Activated T-cell treated with anti-CD3 and anti-CD28 coated beads, Interleukin-2, amount 50 U/mL, for 4 hours (primary cell): ENCODE data around the gene CHST11. TPM values are rescaled to one million over a fixed set of nuclear protein-coding genes. Genes with fewer than 3 reads are reported as not detected.
A peak's percentile ranks its signal among the peaks of the same experiment; 100 is the strongest.

Source experiments
- ATAC-seq, 2 donors: fragments of 200-7000 bp; cut with Tn5 transposase; one replicate each; pipeline ENCODE4 v1.10.0; 2021
- DNase-seq: peaks from one replicate; pipeline ENCODE4 v3.0.0-alpha.2; 2020
- H3K27me3 Mint-ChIP-seq: one replicate; pipeline ENCODE4 v1.8.0; 2021; ENCODE audit warnings: low read depth, mixed read lengths
- H3K36me3 Mint-ChIP-seq: one replicate; pipeline ENCODE4 v1.8.0; 2022; ENCODE audit warnings: mixed read lengths; ENCODE audit not compliant: insufficient read depth
- H3K4me1 Mint-ChIP-seq: one replicate; pipeline ENCODE4 v1.8.0; 2021; ENCODE audit warnings: low read depth, mixed read lengths
- H3K4me3 Mint-ChIP-seq: one replicate; pipeline ENCODE4 v1.8.0; 2021; ENCODE audit warnings: mild to moderate bottlenecking, moderate library complexity, mixed read lengths
- H3K9me3 Mint-ChIP-seq: one replicate; pipeline ENCODE4 v1.8.0; 2021; ENCODE audit warnings: mixed read lengths
- total RNA-seq, 3 donors: library from RNA; stranded (reverse); gene quantifications; one replicate each; pipeline ENCODE4 v1.2.1, GENCODE V29; 2021

The CHST11 gene
- total RNA-seq, 3 donors from 2014 or later, result 40.5 to 70.7 (median 61.7) TPM

DNA sequence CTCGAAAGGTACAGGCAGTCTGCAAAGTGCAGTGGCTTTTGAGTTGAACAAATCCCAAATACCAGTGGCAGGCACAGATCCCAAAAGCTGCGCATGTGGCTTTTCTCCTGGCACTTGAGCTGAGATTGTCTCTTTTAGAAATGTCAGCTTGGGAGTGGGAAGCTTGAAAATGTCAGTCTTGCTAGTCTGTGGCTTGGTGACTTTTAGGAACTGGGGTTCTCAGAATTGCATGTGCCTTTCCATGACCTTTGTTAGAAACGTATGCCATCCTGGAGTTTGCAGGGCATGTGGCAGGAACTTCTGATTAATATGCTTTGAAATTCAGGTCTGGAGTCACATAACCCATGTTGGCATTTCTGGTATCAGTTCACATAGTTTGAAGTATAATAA is 182.1 kb downstream of the CHST11 start:
- Mint-ChIP-seq H3K9me3 (peaks cover 9% of the 10 kb centered on the region), H3K36me3 (peaks cover 22% of the 10 kb centered on the region), H3K4me3 (no peak overlapping the region), H3K4me1 (peaks cover 57% of the 10 kb centered on the region), H3K27me3 (no peaks in the 10 kb centered on the region)
- ATAC-seq (no peak), DNase-seq (no peak)

DNA sequence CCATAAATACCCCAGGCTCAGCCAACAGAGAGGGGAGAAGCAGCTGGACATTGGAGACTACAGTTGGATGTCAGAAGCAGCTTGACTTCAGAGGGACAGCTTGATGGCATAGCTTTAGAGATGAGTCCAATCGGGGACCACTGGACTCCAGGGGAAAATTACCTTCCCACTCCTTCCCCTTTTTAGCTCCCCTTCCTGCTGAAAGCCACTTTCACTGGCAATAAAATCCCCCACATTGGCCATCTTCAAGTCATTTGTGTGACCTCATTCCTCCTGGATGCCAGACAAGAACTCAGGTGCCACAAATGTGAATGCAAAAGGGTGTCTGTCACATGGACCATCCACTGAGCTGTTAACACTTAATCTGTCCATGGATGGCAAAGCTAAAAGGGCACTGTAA is 184.2 kb downstream of the CHST11 start:
- Mint-ChIP-seq H3K4me1 (peaks cover 56% of the 10 kb centered on the region), H3K36me3 (peaks cover 16% of the 10 kb centered on the region), H3K9me3 (peaks cover 9% of the 10 kb centered on the region), H3K27me3 (no peaks in the 10 kb centered on the region), H3K4me3 (no peak overlapping the region)
- no peak for ATAC-seq
- no peak for DNase-seq

DNA sequence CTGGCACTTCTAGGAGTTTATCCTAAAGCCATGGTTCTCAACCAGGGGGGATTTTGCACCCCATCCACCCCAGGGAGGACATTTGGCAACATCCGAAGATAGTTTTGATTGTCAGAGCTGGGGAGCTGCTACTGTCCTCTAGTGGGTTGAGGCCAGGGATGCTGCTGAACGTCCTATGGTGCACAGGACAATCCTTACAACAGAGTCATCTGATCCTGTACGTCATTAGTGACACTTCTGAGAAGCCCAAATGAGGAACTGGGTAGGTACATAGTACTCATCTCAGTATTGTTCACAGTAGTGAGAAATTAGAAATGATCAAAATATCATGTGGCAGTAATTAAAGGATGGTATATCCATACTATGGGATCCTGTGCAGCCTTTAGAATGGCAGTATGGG is 185.1 kb downstream of the CHST11 start:
- Mint-ChIP-seq H3K4me3 (no peak overlapping the region), H3K36me3 (peaks cover 21% of the 10 kb centered on the region), H3K27me3 (no peaks in the 10 kb centered on the region), H3K4me1 (peaks cover 50% of the 10 kb centered on the region), H3K9me3 (peaks cover 9% of the 10 kb centered on the region)
- DNase-seq (no peak), ATAC-seq (no peak)

DNA sequence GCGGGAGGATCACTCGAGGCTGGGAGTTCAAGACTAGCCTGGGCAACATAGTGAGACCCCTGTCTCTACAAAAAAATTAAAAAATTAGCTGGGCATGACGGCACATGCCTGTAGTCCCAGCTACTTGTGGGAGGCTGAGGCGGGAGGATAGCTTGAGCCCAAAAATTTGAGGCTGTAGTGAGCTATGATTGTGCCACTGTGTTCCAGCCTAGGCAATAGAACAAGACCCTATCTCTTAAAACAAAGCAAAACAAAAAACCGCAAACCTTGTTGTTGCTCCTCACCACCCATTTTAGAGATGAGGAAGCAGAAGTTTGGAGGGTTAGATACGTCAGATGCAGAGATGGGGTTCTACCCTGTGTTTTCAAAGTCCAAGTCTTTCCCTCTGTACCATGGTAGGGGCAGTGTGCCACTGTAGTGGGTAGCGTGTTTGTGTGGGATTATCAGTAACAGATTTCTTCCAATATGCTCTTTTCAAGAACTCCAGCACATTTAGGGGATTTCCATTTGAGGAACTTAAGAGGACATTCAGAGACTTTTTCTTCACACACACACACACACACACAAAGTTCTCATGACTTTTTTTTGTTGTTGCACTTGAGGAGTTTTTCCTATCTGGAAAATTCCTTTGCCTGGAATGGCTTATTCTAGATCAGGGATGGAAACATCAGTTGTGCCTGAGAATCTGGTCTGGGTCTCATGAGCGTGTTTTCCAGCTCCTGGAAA is 186.5 kb downstream of the CHST11 start:
- no peaks in the 10 kb centered on the region for H3K27me3 Mint-ChIP-seq
- H3K4me1 Mint-ChIP-seq, result peaks cover 48% of the 10 kb centered on the region
- DNase-seq (no peak), ATAC-seq (no peak)
- H3K4me3 Mint-ChIP-seq, result no peak overlapping the region
- H3K36me3 Mint-ChIP-seq, result peaks cover 25% of the 10 kb centered on the region
- peaks cover 12% of the 10 kb centered on the region for H3K9me3 Mint-ChIP-seq

DNA sequence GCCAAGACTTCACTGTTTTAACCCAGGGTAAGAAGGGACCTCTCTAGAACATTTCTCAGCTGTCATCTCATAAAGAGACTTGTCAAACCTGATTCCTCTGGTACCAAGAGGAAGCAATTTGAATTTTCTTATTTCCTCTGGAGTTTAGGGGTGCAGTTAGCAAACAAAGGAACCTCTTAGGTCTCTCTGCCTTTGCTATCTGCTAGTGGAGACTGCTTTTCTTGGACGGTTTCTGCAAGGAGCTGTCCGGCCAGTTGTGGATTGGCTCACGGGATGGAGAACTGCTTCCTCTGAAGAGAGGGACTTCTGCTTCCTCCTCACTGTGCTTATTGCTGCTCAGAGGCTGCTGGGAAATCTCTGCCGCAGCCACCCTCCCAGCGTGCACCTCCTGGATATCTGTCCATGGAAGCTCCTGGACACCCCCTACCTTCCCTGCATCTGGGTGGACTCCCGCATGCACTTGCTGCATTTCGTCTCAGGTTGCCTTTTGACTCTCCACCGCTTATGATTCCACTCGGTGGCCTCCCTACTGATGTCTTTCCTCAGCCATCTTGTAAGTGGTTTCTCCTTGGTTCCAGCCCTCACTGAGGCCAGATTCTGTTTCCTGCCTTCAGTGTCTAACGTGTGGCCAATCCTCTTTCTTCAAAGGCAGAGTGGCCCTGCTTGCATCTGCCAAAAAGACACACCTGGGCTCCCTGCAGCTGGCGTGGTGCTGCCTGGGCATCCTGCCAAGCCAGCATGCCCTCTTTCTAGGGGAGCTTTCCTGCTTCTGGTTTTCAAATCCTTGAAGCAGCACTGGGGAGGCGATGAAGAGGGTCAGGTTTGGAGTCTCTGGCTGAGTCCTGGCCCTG is 187.3 kb downstream of the CHST11 start:
- Mint-ChIP-seq H3K4me1 (peaks cover 44% of the 10 kb centered on the region), H3K36me3 (peaks cover 25% of the 10 kb centered on the region), H3K9me3 (peaks cover 12% of the 10 kb centered on the region), H3K4me3 (no peak overlapping the region), H3K27me3 (no peaks in the 10 kb centered on the region)
- DNase-seq, result no peak
- ATAC-seq, result no peak

DNA sequence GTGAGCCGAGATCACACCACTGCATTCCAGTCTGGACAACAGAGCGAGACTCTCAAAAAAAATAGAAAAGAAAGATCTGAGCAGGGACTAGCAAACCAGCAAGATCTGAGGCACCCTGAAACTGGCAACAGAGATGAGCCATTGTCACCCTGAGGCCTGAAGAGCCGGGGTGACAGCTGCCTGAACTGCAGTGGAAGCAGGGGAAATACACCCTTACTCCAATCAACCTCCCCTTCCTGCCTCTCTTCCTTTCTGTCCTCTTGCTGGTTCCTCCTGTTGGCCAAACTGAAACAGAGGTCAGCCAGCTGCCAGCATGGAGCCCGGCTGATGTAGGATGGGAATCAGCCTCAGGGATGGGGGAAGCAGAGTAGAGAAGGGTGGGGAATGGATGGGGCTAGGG is 192.0 kb downstream of the CHST11 start:
- DNase-seq (no peak), ATAC-seq (no peak)
- peaks cover 3% of the 10 kb centered on the region for H3K9me3 Mint-ChIP-seq
- no peak overlapping the region for H3K4me3 Mint-ChIP-seq
- no peaks in the 10 kb centered on the region for H3K27me3 Mint-ChIP-seq
- H3K36me3 Mint-ChIP-seq, result peaks cover 16% of the 10 kb centered on the region
- H3K4me1 Mint-ChIP-seq, result peaks cover 44% of the 10 kb centered on the region

DNA sequence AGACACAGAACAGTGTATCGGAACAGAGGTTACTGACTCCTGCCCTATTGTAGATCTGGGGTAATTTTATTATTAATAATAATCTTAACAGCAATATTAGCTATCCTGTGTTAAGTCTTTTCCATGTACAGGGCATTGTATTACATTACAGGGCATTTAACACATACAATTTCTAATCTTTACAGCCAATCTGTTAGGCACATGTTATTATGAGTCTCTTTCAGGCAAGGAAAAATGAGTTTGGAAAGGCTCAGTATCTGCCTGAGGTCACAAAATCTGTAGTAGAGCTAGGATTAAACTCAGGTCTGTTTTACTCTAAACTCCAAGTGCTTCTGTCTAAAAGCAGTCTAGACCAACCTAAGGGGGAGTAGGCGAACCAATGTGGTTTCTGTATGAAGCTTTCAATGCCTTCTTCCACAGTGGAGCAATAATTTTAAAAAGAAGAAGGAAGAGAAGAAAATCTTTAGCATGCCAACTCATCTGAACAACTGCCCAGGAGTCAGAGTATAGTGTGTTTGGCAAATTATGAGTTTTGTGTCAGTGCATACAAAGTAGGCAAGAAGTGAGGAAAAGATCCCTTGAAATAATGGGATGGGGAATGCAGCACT is 192.6 kb downstream of the CHST11 start:
- peaks cover 16% of the 10 kb centered on the region for H3K36me3 Mint-ChIP-seq
- H3K4me1 Mint-ChIP-seq, result peaks cover 43% of the 10 kb centered on the region
- DNase-seq (no peak), ATAC-seq (no peak)
- peaks cover 3% of the 10 kb centered on the region for H3K9me3 Mint-ChIP-seq
- no peak overlapping the region for H3K4me3 Mint-ChIP-seq
- H3K27me3 Mint-ChIP-seq, result no peaks in the 10 kb centered on the region

DNA sequence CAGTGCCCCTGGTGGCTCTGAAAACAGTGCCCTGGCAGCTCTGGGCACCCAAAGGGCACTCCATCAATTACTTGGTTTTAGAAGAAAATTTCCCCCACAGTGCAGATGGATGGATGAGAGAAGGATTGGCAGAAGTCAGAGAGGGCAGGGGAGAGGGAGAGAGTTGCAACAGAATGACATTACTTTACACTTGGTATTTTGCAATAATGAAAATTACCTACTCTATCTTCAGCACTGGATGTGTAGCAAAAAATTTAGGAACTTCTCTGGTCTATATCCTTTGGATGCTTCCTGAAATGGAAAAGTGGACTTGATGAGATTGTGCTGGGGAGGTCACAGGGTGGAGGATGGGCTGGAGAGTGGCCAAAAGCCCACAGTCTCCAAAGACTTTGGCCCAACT is 193.2 kb downstream of the CHST11 start:
- Mint-ChIP-seq H3K4me3 (no peak overlapping the region), H3K27me3 (no peaks in the 10 kb centered on the region), H3K36me3 (peaks cover 16% of the 10 kb centered on the region), H3K9me3 (peaks cover 3% of the 10 kb centered on the region), H3K4me1 (peaks cover 44% of the 10 kb centered on the region)
- ATAC-seq, result no peak
- DNase-seq, result no peak

DNA sequence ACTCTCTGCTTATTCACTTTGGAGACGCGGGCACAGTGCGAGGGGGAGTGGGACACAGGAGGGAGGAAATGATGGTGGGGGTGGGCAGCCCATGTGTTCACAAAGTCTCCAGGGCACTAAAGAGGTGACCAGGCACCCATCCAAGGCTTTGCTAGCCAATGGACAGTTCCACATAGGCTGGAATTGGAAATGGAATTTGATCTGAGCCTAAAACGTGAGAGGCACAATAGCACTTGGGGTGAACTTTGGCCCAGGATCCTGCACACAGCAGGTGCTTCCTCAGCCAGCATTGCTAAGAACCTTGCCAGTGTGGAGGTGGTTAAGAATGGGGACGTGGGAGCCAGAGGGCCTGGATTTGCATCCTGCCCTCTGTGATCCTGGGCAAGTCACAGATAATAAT is 193.8 kb downstream of the CHST11 start:
- no peak for DNase-seq
- Mint-ChIP-seq H3K4me3 (no peak overlapping the region), H3K27me3 (no peaks in the 10 kb centered on the region), H3K36me3 (peaks cover 16% of the 10 kb centered on the region), H3K9me3 (peaks cover 3% of the 10 kb centered on the region), H3K4me1 (peaks cover 47% of the 10 kb centered on the region)
- ATAC-seq, result no peak

DNA sequence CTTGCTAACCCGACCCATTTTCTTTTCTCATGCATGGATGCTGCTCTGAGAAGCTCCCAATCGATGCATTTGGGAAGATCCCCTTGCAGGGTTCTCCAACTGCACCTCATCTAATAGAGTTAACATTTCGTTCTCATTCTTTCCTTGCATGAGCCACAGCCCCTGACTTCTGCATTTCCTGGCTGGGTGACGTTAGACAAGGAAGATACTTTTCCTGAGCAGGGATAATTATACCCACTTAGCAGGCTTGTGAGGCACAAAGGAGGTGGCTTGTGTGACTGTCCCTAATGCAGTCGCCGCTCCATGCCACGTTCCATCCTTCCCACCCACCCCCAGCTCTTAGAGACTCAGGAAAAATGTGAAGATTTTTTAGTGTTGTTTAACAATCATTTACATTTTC is 195.1 kb downstream of the CHST11 start:
- Mint-ChIP-seq H3K9me3 (peaks cover 3% of the 10 kb centered on the region), H3K36me3 (peaks cover 9% of the 10 kb centered on the region), H3K27me3 (no peaks in the 10 kb centered on the region)

DNA sequence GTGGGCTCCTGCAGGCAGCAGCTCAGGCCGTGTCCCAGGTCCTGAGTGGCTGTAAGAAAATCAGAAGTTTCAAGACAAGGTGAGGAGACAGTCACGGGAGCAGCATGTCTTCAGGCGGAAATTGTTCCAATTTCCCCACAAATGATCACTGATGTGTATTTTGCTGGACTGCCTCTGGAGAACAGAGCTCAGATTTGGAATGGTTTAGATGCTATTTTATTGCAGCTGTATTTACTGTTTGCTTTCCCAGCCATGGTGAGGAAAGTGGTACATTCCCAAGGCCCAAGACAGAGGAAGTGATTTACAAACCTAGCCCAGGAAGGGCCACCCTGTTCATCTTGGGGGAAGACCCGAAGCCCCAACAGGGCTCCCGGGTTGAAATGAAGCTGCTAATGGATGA is 195.6 kb downstream of the CHST11 start:
- Mint-ChIP-seq H3K4me1 (peaks cover 51% of the 10 kb centered on the region), H3K36me3 (peaks cover 9% of the 10 kb centered on the region), H3K27me3 (no peaks in the 10 kb centered on the region), H3K9me3 (peaks cover 3% of the 10 kb centered on the region), H3K4me3 (no peak overlapping the region)
- ATAC-seq (no peak), DNase-seq (no peak)

More for the DNA sequence above, 195.1 kb downstream of the CHST11 start:
- ATAC-seq (no peak), DNase-seq (no peak)
- Mint-ChIP-seq H3K4me3 (no peak overlapping the region), H3K4me1 (peaks cover 47% of the 10 kb centered on the region)

DNA sequence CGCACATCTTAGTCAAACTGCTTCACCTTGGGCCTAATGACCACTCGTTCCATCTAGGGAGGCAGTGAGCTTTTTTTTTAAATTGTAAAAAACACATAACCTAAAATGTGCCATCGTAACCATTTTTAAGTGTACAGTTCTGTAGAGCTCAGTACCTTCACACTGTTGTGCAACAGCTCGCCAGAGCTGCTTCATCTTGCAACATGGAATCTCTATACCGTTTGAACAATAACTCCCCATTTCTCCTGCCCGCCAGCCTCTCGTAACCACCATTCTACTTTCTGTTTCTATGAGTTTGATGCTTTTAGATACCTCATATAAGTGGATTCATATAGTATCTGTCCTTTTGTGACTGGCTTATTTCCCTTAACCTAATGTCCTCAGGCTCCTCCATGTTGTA is 196.2 kb downstream of the CHST11 start:
- Mint-ChIP-seq H3K4me3 (no peak overlapping the region), H3K27me3 (no peaks in the 10 kb centered on the region), H3K9me3 (no peaks in the 10 kb centered on the region), H3K4me1 (peaks cover 47% of the 10 kb centered on the region), H3K36me3 (peaks cover 4% of the 10 kb centered on the region)
- DNase-seq, result no peak
- ATAC-seq, result no peak

DNA sequence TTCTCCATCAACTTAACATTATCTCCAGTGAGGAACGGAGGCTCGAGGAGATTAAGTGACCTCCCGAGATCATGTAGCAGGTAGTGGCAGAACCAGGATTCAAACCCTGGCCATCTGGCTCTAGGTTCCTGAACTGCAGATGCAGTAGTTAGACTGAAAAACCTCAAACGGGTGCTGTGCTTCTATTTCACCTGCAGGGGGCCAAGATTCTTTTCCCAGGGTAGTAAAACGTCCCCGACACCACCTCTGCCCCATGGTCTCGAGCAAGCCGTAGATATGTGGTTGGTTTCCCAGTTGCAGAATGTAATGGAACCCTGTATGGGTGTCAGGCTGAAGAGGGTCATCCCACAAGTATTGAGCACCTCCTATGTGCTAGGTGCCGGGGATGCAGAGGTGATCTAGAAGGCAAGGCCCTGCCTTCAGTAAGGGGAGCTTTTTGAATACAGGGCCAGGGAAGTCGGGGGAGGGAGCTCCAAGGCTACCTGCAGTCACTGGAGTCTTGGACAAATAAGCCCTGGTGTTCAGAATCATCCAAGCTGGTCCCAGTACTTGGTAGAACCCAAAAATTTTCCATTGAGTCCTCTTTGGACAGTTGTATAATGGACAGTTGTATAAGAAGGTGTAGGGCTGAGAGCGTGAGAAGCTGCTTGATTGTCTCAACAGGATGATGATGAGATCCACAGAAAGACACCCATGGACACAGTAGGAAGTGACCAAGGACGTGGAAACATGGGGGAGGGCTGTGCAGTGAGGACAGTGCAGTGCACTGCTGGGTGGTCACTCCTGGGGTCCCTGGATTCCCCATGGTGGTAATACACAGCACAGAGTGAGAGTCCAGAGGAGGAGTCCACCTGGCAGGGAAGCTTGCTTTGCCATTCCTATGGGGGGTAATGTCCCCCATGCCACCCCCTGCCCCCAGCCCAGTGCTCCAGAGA is 197.2 kb downstream of the CHST11 start:
- Mint-ChIP-seq H3K36me3 (peaks cover 4% of the 10 kb centered on the region), H3K4me1 (peaks cover 44% of the 10 kb centered on the region), H3K9me3 (no peaks in the 10 kb centered on the region), H3K4me3 (no peak overlapping the region), H3K27me3 (no peaks in the 10 kb centered on the region)
- peak; percentile 34 to 46 for ATAC-seq
- no peak for DNase-seq
